ENCODE results near the gene CEBPE.

DNA sequence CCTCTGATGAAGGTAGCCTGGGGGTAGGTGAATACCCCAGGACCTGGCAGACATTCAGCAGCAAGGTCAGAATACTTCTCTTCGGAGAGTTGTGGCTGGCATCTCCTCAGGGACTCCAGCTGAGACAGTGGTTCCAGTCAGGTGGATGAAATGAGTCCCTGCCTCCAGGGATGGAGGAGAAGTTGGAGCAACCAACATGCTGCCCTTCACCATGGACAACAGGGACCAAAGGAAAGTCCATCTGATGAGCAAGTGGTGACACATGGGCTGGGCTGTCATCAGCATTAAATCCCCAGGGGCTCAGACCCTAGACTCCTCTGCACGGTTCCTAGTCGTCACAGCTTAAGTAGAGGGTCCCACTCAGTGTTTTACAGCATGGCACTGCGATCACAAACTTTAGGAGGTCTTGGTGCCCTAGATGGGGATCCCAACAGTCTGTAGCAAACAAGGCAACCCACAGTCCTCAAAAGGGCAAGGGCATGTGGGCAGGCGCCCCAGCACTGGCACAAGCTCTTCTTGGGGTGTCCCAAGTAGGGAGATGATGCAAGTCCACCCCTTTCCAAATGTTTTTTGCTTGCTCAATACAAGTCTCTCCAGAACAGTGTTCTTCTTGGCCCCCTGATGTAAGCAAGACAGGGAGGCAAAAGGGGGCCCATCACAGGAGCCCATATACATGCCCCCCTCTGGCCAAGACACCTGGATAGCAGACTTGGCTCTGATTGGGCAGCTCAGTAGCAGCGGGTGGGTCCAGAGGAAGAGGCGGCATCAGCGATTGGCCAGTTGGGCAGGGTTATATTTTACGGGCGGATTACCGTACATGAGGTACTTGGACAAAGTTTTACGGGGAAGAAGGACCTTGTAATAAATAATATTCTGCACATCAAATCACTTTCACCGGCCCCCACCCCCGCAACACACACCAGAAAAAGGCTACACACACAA, 50.9 kb downstream of the CEBPE start:
- TF ChIP-seq POLR2A (IDR thresholded peaks at IDR 0.05) = no peak
- TF ChIP-seq, protein P1, sequence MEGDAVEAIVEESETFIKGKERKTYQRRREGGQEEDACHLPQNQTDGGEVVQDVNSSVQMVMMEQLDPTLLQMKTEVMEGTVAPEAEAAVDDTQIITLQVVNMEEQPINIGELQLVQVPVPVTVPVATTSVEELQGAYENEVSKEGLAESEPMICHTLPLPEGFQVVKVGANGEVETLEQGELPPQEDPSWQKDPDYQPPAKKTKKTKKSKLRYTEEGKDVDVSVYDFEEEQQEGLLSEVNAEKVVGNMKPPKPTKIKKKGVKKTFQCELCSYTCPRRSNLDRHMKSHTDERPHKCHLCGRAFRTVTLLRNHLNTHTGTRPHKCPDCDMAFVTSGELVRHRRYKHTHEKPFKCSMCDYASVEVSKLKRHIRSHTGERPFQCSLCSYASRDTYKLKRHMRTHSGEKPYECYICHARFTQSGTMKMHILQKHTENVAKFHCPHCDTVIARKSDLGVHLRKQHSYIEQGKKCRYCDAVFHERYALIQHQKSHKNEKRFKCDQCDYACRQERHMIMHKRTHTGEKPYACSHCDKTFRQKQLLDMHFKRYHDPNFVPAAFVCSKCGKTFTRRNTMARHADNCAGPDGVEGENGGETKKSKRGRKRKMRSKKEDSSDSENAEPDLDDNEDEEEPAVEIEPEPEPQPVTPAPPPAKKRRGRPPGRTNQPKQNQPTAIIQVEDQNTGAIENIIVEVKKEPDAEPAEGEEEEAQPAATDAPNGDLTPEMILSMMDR (IDR thresholded peaks at IDR 0.05) = no peak
